ENCODE measurements around the gene OTOS.
A peak's percentile ranks its signal among the peaks of the same experiment; 100 is the strongest.

Gene OTOS

GRCh38 chr2:240149943-240150784 lies 9.7 kb upstream of the OTOS start:
- DNase-seq: peak; percentile 14 to 18

DNA sequence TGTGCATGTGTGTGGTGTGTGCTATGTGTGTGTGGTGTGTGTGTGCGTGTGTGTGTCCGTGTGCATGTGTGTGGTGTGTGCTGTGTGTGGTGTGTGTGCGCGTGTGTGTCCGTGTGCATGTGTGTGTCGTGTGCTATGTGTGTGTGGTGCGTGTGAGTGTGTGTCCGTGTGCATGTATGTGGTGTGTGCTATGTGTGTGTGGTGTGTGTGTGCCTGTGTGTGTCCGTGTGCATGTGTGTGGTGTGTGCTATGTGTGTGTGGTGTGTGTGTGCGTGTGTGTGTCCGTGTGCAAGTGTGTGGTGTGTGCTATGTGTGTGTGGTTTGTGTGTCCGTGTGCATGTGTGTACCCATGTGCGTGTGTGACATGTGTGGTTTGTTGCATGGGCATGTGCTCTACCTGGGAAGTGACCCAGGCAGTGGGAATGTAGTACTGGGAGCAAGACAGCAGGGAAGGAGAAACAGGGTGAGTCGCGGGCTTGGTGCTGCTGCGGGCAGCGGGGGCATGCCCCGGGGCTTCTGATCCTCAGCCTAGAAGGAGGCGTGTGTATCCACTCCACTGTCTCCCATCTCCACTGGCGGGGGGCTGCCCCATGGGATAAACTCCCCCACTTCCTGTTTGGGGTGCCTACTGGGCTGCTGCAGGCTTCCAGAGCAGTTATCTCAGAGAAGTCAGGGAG lies 7.6 kb upstream of the OTOS start:
- no peak for DNase-seq

- no peak for DNase-seq
These were observed 6.9 kb upstream of the OTOS start for GRCh38 chr2:240147382-240147781.

- DNase-seq: no peak
These were observed 6.3 kb upstream of the OTOS start for GRCh38 chr2:240146627-240147278.

DNA sequence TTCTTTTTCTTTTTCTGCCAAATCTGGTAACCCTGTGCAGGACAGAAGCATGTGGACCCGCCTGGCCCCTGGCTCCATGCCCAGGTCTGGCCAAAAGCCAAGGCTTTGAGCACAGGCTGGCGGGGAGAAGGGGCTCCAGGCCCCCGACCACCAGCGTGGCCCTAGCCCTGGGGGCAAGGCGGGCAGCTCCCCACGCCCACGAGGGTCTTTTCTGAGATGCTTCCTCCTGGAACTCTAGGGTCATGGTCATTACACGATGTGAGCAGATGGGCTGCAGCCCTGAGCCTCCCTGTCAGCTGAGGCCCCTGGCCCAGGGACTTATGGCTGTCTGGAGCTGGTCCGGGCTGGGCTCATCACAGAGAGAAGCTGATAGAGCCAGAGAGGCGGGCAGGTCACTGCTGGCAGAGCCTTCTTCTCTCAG lies 5.7 kb upstream of the OTOS start:
- DNase-seq: no peak

- no peak for DNase-seq
These were observed 5.0 kb upstream of the OTOS start for GRCh38 chr2:240145461-240145860.

- no peak for DNase-seq
These were observed 4.3 kb upstream of the OTOS start for GRCh38 chr2:240144649-240145261.

DNA sequence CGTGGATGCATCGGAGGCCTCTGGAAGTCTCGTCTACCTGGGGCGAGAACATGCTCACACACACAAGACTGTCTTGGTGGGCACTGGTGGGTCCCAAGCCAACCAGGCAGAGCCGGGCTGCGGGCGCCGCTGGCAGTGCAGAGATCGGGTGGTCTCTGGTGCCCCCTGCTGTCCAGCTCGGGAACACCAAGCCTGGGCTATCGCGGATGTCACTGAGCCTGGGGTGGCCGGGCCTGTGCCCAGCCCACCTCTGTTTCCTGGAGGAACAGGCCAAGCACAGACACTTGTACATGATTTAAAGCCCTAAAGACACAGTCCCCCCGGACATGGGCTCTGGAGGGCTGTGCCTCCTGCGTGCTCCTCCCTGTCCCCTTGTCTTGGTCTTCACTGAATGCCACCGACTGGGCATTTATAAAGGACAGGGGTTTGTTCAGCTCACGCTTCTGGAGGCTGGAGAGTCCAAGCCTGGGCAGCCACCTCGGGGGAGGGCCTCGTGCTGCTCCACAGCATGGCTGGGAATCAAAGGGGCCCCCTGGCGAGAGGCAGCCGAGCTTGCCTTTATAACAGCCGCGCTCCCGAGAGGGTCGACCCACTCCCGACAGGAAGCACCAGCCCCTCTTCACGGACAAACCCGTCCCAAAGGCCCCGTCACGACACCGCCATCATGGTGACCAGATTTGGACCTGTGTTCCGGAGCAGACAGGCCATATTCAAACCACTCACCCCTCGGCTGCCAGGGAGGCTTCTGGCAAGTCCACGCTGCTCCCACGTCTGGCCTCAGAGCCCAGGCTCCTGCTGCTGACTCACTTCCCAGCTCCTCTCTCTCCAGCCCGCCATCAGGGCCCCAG lies 3.6 kb upstream of the OTOS start:
- DNase-seq: peak; percentile 74 to 80

DNA sequence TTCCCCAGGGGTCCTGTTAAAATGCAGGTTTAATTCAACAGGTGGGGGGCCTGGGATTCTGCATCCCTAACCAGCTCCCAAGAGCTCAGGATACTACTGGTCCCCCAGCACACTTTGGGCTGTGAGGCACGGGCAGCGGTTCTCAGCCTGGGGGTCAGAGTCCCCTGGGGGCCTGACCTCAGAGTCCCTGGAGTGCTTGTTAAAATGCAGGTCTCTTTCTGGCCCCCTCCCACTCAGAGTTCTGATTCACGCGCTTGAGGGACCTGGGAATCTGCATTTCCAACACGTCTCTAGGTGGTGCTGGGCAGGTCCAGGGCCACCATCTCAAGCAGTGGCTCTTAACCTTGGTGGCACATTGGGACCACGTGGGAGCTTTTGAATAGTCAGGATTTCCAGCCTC lies 2.8 kb upstream of the OTOS start:
- no peak for DNase-seq

DNA sequence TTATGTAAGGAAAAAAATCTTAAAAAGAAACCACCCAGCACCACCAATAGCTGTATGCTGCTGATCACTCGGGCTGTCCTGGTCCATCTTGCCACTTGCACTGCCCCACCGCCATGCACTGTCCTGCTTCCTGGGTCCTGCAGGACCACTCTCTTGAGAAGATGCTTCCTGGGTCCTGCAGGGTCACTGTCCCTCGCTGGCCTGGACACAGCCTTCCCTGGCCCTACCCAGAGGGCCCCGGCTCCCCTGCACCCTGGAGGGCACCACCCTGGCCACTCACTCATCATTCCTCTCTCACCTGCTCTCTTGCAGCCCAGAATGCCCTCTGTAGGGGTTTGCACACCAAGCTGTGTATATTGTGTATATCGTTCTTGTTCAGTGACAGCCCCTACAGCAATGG lies 2.4 kb upstream of the OTOS start:
- DNase-seq: no peak

GRCh38 chr2:240142256-240142775 lies 1.9 kb upstream of the OTOS start:
- DNase-seq: no peak

- no peak for DNase-seq
These were observed 1.3 kb upstream of the OTOS start for GRCh38 chr2:240141736-240142135.

DNA sequence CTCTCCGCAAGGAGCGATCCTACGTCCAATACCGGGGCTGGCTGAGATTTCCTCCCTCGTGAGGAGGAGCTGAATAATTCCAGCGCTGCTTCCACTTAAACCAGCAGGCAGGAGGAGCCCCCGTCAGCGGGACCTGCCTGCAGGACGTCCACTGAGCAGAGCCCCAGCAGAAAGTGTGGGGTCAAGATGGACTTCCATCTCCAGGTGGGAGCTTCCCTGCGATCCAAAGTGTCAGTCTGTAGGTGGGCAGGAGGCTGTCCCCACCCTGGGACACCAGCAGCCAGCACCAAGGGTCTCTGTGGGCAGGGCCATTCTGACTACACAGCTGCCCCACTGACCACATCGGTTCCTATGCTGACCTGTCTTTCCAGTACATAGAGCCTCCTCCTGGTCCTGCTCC lies 462 bp upstream of the OTOS start:
- no peak for DNase-seq

- DNase-seq: no peak
These were observed 628 bp downstream of the OTOS start for GRCh38 chr2:240139666-240140393.

DNA sequence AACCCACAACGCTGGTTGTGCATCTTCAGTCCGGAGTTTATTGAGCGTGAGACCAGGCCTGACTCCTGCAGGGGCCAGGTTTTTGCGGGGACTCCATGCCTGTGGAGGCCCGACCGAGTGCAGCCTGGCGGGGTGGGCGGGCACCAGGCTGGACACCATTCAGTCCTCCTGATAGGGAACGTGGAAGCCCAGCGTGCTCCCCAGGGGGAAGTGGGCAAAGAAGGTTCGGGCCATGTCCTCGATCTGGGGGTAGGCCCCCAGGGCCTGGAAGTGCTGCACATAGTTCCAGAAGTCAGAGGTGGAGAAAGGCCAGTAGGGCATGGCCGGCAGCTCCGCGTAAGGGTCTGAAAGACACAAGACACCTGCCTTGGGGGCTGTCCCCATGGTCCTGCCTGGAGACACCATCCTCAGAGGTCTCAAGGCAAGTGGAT lies 1.4 kb downstream of the OTOS start:
- DNase-seq: no peak

- DNase-seq: no peak
These were observed 2.0 kb downstream of the OTOS start for GRCh38 chr2:240138254-240138984.

DNA sequence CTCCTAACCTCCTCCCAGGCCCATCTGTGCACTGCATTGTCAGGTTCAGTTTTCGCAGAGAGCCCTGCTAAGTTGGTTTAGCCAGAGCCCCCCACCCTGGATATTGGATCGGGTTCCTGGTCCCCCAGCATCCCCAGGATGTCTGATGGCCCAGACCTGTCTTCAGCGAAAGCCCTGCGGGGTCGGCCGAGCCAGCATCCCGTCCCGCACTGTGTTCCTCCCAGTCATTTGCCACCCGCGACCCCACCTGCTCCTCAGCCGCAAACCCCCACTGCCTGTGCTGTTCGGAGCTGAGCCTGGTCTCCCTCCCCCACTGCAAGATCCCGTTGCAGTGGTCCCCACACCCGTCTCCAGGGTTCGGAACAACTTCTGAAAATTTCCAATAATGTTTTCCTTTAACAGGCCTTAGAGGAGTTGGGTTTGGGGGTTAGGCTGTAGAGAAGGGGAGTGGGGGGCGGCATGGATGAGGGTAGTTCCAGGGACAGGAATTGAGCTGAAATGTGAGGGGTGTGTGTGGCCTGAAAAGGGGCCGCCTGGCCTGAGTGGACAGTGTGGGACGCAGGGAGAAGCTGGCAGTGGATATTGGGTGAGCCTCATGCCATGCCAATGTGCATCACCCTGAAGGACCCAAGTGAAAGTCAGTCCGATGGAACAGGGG lies 2.7 kb downstream of the OTOS start:
- DNase-seq: no peak

DNA sequence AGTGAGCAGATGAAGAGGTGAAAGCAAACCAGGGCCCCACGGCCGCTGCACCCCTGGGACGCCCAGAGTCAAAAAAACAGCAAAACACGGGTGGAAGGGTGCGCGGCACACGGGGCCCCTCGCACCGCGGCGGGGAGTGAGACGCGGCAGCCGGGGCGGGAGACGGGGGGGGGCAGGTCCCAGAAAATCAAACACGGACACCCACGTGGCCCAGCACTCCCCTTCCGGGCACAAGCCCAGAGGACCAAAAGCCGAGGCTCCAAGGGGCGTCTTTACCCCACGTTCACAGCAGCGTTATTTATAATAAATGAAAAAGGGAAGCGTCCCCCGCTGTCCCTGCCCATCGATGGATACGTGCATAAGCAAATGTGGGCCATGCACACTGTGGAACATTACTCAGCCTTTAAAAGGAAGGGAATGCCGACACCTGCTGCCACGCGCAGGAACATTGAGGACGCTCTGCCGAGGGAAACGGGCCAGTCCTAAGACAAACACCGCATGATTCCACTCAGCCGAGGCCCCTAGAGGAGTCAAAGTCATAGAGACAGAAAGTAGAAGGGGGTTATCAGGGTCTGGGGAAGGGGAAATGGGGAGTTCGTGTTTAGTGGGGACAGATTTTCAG lies 3.7 kb downstream of the OTOS start:
- DNase-seq: peak; percentile 13 to 19

- DNase-seq: peak; percentile 81 to 82
These were observed 4.3 kb downstream of the OTOS start, which contains the start of gene COPS9 for GRCh38 chr2:240136013-240136670. Gene COPS9 (minus strand): TSS chr2:240136305. CDS start chr2:240136284, 21 bp downstream.

Data from activated CD4-positive, alpha-beta T cell treated with anti-CD3 and anti-CD28 coated beads, Interleukin-2, amount 50 U/mL, for 4 hours (primary cell).